Measurements from ENCODE around the gene TRIM47. TPM values are rescaled to one million over a fixed set of nuclear protein-coding genes. Genes with fewer than 3 reads are reported as not detected.

Gene TRIM47
- total and polyA plus RNA-seq, 2 of the 13 experiments (the other 11 are each of a cell fraction or from before 2014, with no cell fraction given) = 33.5 to 82.0 TPM

GRCh38 chr17:75904749-75905521 is 26.6 kb upstream of the TRIM47 start, which contains the start of gene MRPL38 (continued):
- TF ChIP-seq PRDM10 (CRISPR knock-in tag; IDR thresholded peaks at IDR 0.05; ENCODE audit: low read depth) = peak; percentile 83; the same call in 1 of the 2 replicates
- peak; percentile 99 for TF ChIP-seq ERF (CRISPR knock-in tag; IDR thresholded peaks at IDR 0.05)
- TF ChIP-seq SIN3A (IDR thresholded peaks at IDR 0.05; ENCODE audit: borderline replicate concordance, low read depth, low read length) = peak; percentile 88
- TF ChIP-seq REPIN1 (CRISPR knock-in tag; IDR thresholded peaks at IDR 0.05; ENCODE audit: borderline replicate concordance, low read depth) = peak; percentile 95
- 0 out of 2 replicates have a peak, but pooled peaks have one; percentile 85 for TF ChIP-seq IRF1 (CRISPR knock-in tag; IDR thresholded peaks at IDR 0.05; ENCODE audit: low read depth)
- no peak for TF ChIP-seq RAD51 (IDR thresholded peaks at IDR 0.05; ENCODE audit: borderline replicate concordance)
- no peak for TF ChIP-seq TERF1 (CRISPR knock-in tag; IDR thresholded peaks at IDR 0.05)
- peak; percentile 89; the same call in 1 of the 2 replicates for TF ChIP-seq SNAPC5 (CRISPR knock-in tag; IDR thresholded peaks at IDR 0.05; ENCODE audit: borderline replicate concordance)
- TF ChIP-seq ZBTB46 (CRISPR knock-in tag; IDR thresholded peaks at IDR 0.05; ENCODE audit: borderline replicate concordance) = no peak
- TF ChIP-seq NR2F2 (IDR thresholded peaks at IDR 0.05; ENCODE audit: borderline replicate concordance, low read depth) = peak; percentile 15; the same call in 1 of the 2 replicates
- TF ChIP-seq U2AF1 (optimal IDR thresholded peaks at IDR 0.05; ENCODE audit: low read depth, low read length) = no peak
- peak; percentile 92 for TF ChIP-seq ZBTB7B (CRISPR knock-in tag; IDR thresholded peaks at IDR 0.05)
- TF ChIP-seq ZBTB34 (CRISPR knock-in tag; IDR thresholded peaks at IDR 0.05) = peak; percentile 84; the same call in 1 of the 2 replicates
- no peak for TF ChIP-seq ZNF562 (CRISPR knock-in tag; IDR thresholded peaks at IDR 0.05; ENCODE audit: borderline replicate concordance)
- no peak for TF ChIP-seq ATF7 (IDR thresholded peaks at IDR 0.05)
- TF ChIP-seq ATF7 (CRISPR knock-in tag; IDR thresholded peaks at IDR 0.05) = no peak
- TF ChIP-seq ZMYM4 (CRISPR knock-in tag; IDR thresholded peaks at IDR 0.05) = peak; percentile 74
- peak; percentile 91 for TF ChIP-seq ZNF317 (CRISPR knock-in tag; IDR thresholded peaks at IDR 0.05)
- no peak for TF ChIP-seq JUN (CRISPR knock-in tag; IDR thresholded peaks at IDR 0.05)
- TF ChIP-seq NFRKB (IDR thresholded peaks at IDR 0.05) = no peak

Data from HepG2 (cell line).